ENCODE measurements around the gene FLOT1. TPM values are rescaled to one million over a fixed set of nuclear protein-coding genes. Genes with fewer than 3 reads are reported as not detected.

Gene FLOT1
- total and polyA plus RNA-seq, 2 of the 13 experiments (the other 11 are each of a cell fraction or from before 2014, with no cell fraction given) = 82.3 to 130 TPM

- 0 out of 2 replicates have a peak, but pooled peaks have one; percentile 8 for TF ChIP-seq ZNF574 (CRISPR knock-in tag; IDR thresholded peaks at IDR 0.05)
- TF ChIP-seq GRHL1 (CRISPR knock-in tag; conservative IDR thresholded peaks at IDR 0.05) = no peak
- TF ChIP-seq CHCHD3 (CRISPR knock-in tag; IDR thresholded peaks at IDR 0.05) = no peak
- no peak for TF ChIP-seq ZBTB37 (CRISPR knock-in tag; IDR thresholded peaks at IDR 0.05)
- no peak for TF ChIP-seq ZNF615 (CRISPR knock-in tag; IDR thresholded peaks at IDR 0.05; ENCODE audit: borderline replicate concordance)
- TF ChIP-seq ARID5B (CRISPR knock-in tag; IDR thresholded peaks at IDR 0.05) = peak; percentile 70
- TF ChIP-seq ATF1 (CRISPR knock-in tag; IDR thresholded peaks at IDR 0.05) = no peak
- TF ChIP-seq NFIC (IDR thresholded peaks at IDR 0.05; ENCODE audit: low read length) = no peak
- no peak; the same call in 1 of the 2 replicates for TF ChIP-seq TFDP1 (CRISPR knock-in tag; IDR thresholded peaks at IDR 0.05; ENCODE audit: borderline replicate concordance)
- peak; percentile 31; the same call in 1 of the 2 replicates for TF ChIP-seq TARDBP (CRISPR knock-in tag; IDR thresholded peaks at IDR 0.05)
- no peak for TF ChIP-seq DMTF1 (CRISPR knock-in tag; IDR thresholded peaks at IDR 0.05)
- no peak for TF ChIP-seq ZNF572 (CRISPR knock-in tag; IDR thresholded peaks at IDR 0.05)
- 0 out of 2 replicates have a peak, but pooled peaks have one; percentile 35 for TF ChIP-seq DPF2 (CRISPR knock-in tag; IDR thresholded peaks at IDR 0.05; ENCODE audit: borderline replicate concordance, low read depth)
- TF ChIP-seq RARA (CRISPR knock-in tag; IDR thresholded peaks at IDR 0.05) = peak; percentile 97
- TF ChIP-seq ZNF510 (CRISPR knock-in tag; IDR thresholded peaks at IDR 0.05; ENCODE audit: low read depth) = no peak
Measured at GRCh38 chr6:30782425-30783014, 40.0 kb upstream of the FLOT1 start (continued).
